ENCODE measurements around the gene LINGO3. TPM values are rescaled to one million over a fixed set of nuclear protein-coding genes. Genes with fewer than 3 reads are reported as not detected.

The LINGO3 gene
- total RNA-seq, 1 donor: not detected

GRCh38 chr19:2269244-2270156 is 38.5 kb downstream of the LINGO3 start:
- peak; percentile 5 for TF ChIP-seq CTCF (IDR thresholded peaks at IDR 0.05; ENCODE audit: insufficient read depth, low read depth, low read length)
- H3K4me3 ChIP-seq (ENCODE audit: low read depth, low read length): peak overlapping the region; percentile 99
- peak; percentile 97 for DNase-seq (ENCODE audit: low read depth)

GRCh38 chr19:2268861-2269243 is 39.1 kb downstream of the LINGO3 start:
- no peak for DNase-seq (ENCODE audit: low read depth)
- no peak for TF ChIP-seq CTCF (IDR thresholded peaks at IDR 0.05; ENCODE audit: insufficient read depth, low read depth, low read length)
- peak overlapping the region; percentile 76 for H3K4me3 ChIP-seq (ENCODE audit: low read depth, low read length)

- H3K4me3 ChIP-seq (ENCODE audit: low read depth, low read length): peak overlapping the region; percentile 76
- no peak for TF ChIP-seq CTCF (IDR thresholded peaks at IDR 0.05; ENCODE audit: insufficient read depth, low read depth, low read length)
- DNase-seq (ENCODE audit: low read depth): no peak
These were observed 39.5 kb downstream of the LINGO3 start for GRCh38 chr19:2268480-2268830.

- DNase-seq (ENCODE audit: low read depth): peak; percentile 82
- TF ChIP-seq CTCF (IDR thresholded peaks at IDR 0.05; ENCODE audit: insufficient read depth, low read depth, low read length): no peak
- no peak overlapping the region for H3K4me3 ChIP-seq (ENCODE audit: low read depth, low read length)
These were observed 41.6 kb downstream of the LINGO3 start for GRCh38 chr19:2266183-2266993.

- peak; percentile 43 for DNase-seq (ENCODE audit: low read depth)
- peak; percentile 67 for TF ChIP-seq CTCF (IDR thresholded peaks at IDR 0.05; ENCODE audit: insufficient read depth, low read depth, low read length)
- no peak overlapping the region for H3K4me3 ChIP-seq (ENCODE audit: low read depth, low read length)
These were observed 46.3 kb downstream of the LINGO3 start for GRCh38 chr19:2261438-2262172.

GRCh38 chr19:2260341-2260805 is 47.6 kb downstream of the LINGO3 start:
- H3K4me3 ChIP-seq (ENCODE audit: low read depth, low read length): no peak overlapping the region
- peak; percentile 58 for DNase-seq (ENCODE audit: low read depth)
- no peak for TF ChIP-seq CTCF (IDR thresholded peaks at IDR 0.05; ENCODE audit: insufficient read depth, low read depth, low read length)

Data from fibroblast of villous mesenchyme (primary cell).